Activated T-helper 1 cell treated with Interleukin-2 at 50 U/mL for 16 hours (primary cell): ENCODE data around the gene BAK1.
A peak's percentile ranks its signal among the peaks of the same experiment; 100 is the strongest.
"Not testable (repeated sequence)": the region's sequence is repeated elsewhere in the genome, so short reads cannot be mapped to it uniquely, and the experiment has no call there.

Experiments
- DNase-seq: peaks from one replicate; pipeline ENCODE4 v3.0.0-alpha.2; 2020; ENCODE audit warnings: low read depth

The BAK1 gene

DNA sequence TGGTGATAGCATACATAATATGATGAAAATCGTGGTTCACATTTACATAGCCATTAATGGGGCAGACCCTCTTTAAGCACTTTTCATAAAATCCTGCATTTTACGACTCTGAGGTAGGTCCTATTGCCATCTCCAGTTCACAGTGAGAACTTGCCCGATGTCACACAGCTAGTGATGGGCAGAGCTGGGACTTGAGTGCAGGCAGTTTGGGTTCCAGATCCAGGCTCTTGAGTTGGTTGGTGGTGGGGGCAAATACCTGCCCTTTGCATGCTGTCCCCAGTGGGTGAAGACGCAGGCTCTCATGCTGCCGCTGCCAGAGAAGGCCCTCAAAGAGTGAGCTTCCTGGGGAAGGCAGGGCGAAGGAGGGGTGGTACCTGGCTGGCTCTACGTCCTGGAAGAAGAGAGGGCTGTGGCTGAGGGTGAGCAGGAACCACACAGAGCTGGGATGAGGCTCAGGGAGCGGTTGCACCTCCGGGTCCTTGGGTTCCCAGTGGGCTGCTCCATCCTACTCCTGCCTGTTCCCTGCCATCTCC is 6.1 kb upstream of the BAK1 start:
- DNase-seq = no peak

DNA sequence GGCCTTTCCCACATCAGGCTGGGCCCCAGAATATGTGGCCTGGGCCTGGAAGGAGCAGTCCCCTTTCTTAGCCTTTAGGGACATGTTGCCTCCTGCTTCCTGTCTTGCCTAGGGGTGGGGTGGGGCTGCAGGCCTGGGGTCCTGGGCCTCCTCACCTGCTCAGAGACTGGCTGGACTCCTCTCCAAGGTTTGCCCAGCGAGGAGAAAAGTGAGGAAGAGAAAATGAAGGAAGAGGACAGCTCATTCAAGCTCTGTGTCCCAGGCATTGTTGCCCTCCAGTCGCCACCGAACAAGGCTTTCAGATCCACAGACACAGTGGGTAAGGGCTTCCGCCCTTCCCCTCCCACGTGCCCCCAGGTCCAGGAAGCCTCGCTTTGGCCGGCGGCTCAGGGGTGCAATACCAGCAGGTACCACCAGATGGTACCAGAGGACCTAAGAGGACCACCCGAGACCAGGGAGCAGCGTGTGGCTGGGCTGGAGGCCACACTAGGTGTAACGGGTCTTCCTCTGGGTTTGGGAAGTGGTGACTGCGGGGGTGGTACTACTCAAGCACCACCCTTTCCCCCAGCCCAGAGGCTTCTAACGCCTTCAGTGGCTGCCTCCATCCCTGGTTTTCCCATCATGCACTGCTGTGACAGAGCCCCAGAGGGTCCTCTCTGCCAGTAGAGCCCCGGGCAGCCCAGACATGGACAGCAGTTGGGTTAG is 5.5 kb upstream of the BAK1 start:
- peak; percentile 78 for DNase-seq

DNA sequence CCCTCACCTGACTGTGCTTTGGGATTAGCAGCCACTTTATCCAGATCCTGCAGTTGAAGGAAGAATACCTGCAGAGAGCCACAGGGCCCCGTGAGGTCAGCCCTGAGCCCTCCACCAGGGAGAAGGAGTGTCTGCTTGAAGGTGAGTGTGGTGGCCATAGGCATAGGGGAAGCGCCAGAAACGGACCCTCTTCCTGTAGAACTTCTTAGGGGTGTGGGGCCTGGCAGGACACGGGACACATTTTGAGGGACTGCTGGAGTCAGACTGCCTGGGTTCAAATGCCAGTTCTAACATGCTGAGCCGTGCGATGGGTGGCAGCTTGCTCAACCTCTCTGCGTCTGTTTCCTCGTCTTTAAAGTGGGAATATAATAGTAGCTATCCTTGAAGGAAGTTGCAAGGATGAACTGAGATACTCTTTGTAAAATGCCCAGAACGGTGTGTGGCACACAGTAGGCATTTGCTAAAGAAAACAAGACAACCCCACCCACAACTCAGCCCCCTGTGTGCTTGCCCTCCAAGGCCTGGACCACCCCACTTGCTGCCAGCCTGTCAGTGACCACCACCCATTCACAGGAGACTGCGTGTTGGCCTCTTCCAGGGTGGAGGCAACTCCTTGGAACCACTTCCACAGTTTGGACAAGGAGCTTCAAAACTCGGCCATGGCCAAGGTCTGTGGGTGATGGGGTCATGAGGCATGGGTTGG is 4.8 kb upstream of the BAK1 start:
- no peak for DNase-seq

DNA sequence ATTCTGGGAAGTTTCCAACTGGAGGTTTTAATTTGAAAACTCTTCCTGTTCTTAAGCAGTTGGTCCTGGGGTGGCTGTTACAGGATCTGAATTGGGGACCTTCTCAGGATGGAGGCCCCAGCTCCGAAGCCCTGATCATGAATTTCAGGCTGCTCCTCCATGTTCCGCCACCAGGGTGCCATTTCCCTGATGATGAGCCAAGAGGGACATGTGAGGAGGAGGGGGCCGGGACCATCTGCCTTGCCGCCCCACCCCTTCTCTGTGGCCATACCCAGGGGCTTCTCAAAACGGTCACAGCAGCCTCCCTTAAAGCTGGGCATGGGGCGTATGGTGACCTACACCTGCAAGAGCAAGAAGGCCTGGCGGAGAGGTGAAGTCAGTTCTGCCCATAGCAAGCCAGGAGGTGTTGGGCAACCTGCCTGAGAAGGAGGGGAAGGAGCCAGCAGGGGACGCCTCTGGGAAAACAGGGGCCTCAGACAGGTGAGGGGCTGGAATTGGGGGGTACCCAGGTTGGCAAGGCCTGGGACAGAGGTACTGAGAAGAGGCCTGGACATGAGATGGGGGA is 3.6 kb upstream of the BAK1 start:
- DNase-seq = no peak

DNA sequence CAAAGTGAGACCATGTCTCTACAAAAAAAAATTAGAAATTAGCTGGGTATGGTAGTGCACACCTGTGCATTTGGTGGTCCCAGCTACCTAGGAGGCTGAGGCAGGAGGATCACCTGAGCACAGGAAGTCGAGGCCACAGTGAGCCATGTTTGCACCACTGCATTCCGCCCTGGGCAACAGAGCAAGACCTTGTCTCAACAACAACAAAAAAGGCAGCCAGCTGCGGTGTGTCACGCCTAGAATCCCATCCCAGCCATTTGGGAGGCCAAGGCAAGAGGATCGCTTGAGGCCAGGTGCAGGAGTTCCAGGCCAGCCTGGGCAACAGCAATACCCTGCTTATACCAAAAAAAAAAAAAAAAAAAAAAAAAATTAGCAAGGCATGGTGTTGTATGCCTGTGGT is 1.1 kb upstream of the BAK1 start:
- no peak for DNase-seq

DNA sequence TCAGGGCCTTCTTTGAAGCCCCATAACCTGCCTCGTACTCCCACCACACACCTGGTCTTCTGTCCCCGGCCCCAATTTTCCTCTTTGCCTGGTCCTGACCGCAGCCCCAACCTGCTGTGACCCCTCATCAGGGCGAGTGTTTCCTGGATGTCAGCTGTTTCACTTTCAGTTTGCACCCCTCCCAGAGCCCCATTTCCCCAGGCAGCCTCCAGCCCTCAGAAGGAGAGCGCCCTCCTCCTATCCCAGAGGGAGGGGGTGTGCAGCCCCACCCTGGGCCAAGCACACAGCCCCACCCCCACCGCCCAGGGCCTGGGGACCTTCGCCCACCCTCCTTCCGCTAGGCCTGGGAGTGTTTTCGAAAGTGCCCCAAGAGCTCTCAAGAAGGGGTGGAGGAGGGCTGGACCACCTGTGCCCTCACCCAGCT is 1.5 kb downstream of the BAK1 start:
- peak; percentile 33 for DNase-seq

DNA sequence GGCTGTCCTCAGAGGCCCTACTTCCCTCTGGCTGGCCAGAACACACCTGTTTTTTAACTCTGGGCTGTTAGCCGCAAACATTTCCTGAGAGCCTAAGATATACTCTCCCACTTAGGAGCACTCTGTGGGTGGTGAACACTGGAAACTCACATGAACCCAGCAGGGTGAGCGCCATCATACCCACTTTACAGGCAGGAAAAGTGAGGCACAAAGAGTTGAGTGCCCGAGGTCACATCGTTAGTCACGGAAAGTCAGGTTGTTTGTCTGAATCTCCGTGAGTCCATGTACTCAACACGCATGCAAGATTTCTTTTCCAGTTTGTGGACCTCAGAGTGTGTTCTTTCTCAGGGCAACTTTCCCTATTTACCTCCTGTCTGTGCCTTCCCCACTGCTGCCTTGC is 1.9 kb downstream of the BAK1 start:
- DNase-seq = no peak

DNA sequence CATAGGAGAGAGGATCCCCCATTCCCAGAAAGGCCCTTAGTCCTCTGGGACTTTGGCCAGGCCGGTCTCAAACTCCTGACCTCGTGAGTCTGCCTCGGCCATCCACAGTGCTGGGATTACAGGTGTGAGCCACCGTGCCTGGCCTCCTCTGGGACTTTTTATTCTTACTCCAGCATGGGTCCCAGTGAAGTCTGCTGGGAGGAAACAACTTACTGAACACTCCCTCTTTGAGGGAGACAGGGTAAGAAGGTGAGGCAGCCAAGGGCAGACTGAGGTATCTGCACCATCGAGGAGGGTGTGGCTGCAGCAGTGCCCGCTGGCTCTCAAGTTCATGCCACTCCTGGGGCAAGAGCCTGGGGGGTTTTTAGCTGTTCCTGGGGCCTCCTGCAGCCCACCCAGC is 2.4 kb downstream of the BAK1 start:
- no peak for DNase-seq

DNA sequence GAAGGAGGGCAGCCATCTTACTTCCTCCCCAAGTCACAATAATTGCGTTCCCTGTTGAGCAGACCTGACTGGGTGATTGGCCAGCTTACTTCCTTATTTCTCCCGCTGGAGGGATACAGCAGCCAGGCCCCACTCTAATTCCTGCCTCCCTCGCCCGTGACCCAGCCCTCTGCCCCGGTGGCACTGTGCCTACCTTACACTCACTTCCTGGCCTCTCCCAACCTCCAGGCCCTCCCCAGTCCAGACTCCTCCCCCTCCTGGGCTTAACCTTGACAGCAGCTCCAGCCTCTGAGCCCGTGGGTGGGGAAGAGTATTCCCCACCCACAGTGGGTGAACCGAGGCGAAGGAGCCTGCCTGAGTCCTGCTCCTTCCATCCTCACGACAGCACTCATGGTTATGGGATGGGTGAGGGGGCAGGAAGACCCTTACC is 3.0 kb downstream of the BAK1 start:
- no peak for DNase-seq

DNA sequence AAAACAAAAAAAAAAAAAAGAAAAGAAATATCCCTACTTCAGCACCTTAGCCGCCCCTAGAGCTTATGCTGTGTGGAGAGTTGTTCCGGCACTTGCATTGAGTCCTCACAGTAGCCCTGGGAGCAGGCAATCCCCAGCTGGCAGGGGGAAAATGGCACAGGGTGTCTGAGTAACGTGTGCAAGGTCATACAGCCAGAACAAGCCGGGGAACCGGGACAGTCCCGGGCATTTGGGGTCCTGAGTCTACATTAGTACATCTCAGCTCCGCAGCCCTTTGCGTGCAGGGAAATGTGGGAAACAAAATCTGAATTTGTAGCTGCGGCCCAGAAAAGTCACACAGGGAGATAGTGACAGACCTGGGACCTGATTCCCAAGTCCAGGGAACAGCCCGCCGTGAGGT is 3.4 kb downstream of the BAK1 start:
- DNase-seq = no peak

DNA sequence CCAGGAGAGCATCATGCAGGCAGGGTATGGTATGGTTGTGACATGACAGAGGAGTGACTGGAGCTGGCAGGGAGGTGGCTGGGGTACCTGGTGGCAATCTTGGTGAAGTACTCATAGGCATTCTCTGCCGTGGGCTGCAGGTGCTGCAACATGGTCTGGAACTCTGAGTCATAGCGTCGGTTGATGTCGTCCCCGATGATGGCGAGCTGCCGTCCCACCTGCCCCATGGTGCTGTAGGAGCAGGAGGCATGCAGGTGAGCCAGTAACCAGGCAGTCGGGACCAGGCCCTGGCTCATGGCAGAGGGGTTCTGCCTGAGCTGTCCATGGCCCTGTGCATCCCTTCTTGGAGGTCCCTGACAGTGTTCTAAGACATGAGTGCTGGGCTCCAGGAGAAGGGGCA is 4.9 kb downstream of the BAK1 start:
- DNase-seq = no peak

DNA sequence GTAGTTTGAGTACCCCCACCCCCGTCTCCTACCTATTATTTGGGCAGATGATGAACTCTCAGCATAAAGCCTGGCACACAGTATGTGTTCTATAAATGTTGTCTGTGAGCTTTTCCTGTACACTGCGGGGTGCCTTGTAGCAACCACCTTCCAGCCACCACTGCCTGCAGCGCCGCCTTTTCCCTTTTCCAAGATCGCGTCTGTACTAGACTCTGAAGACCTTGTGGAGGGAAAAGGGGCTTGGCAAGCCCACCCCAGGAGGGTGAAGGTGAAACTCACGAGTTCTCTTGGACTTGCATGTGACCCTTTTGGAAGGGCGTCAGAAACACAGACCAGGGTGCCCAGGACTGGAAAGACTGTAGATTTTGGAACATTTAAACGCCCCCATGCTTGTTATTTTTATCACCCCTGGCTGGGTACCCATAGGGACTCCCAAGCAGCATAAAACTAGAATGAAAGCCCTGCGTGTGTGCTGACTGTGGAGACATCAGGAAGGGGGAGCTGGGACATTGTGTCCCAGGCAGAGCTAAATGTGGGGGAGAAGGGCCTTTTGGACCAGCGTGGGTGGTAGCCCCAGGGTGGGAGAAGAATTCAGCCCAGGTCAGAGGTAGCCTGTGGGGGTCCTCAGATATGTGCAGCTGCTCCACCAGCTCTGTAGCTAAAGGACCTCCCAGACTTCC is 8.3 kb downstream of the BAK1 start:
- no peak for DNase-seq

DNA sequence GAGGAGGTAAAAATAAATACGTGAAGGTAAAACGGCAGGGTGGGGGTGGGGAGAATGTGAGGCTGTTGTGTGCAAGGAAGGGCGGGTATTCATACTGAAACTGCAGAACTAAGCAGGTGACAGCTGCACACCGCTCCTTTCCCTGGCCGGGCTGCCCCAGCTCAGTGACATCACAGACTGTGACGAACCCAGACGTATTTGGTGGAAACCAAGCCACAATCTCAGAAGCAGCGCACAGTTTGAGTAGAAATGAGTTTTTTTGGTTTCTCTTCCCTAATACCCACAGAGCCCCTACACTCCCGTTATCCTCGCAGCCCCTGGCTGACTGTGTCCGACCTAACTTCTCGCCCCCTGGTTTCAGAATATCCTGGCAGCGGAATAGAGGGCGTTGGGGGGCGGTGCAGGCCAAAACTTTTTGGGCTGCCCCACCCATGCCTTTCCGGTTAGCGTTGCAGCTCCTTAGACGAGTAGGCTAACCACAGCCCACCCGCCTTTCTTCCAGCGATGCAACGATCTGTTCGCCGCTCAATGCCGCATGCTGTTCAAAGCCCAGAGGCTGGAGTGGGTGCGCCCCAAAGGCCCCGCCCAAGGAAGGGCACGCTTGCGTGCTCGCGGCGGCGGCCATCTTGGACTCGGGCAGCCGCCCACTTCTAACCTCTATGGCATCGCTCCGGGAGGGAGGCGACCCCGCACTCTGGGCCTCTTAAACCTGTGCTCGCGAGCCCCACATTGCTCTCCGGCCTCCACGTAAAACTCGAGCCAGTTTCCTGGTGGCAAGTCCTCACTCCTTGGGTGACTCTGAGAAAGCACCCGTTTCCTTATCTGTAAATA is 9.1 kb downstream of the BAK1 start:
- DNase-seq = peak; percentile 83

DNA sequence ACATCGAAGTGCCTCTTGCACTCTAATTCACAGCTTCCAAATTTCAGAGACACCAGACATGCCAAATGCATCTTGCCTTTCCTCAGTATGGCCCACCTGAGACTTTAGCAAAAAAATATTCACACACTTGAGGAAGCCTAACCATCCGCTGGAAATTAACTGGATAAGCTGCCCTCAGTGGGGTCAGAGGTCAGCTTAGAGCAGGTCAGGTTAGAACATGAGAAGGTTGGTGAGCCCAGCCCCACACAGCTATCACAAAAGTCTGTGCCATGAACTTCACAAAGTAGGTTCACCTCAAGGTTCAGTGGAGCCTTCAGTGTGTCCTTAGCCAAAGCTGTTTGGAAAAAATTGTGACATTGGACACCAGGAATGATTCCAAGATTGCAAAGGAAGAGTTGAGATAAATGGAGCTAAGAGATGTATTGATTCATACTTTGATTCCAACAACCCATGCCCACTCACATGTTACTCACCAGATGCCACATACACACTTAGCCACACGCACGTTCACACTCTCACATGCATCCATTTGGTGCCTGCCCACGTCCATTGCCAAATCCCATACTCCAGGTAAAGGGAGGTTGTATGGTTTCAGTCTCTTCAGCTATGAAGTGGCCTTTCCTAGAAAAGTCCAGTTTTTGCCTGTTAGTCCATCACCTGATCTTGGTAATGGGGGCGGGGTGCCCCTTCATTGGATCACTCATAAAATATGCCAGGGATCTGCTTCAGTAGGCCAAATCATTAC is 11.1 kb downstream of the BAK1 start:
- no peak for DNase-seq

DNA sequence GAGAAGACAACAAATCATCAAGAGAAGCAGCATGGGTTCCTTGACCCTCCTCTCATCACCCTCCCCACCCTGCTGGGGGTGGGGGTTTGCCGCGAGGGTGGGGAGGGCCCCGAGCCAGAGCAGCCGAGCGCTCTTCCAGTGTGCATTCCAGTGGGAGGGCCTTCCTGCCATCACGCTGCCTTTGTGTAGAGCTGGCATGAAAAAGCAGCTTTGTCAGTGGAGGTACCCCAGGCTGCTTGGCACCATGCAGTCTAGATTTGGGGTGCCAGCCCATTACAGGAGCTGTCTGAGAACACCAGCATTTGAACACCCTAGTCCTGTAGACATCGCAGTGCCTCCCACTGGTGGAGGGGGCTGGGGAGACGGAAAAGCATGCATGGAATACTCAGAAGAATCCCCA is 12.2 kb downstream of the BAK1 start:
- no peak for DNase-seq

DNA sequence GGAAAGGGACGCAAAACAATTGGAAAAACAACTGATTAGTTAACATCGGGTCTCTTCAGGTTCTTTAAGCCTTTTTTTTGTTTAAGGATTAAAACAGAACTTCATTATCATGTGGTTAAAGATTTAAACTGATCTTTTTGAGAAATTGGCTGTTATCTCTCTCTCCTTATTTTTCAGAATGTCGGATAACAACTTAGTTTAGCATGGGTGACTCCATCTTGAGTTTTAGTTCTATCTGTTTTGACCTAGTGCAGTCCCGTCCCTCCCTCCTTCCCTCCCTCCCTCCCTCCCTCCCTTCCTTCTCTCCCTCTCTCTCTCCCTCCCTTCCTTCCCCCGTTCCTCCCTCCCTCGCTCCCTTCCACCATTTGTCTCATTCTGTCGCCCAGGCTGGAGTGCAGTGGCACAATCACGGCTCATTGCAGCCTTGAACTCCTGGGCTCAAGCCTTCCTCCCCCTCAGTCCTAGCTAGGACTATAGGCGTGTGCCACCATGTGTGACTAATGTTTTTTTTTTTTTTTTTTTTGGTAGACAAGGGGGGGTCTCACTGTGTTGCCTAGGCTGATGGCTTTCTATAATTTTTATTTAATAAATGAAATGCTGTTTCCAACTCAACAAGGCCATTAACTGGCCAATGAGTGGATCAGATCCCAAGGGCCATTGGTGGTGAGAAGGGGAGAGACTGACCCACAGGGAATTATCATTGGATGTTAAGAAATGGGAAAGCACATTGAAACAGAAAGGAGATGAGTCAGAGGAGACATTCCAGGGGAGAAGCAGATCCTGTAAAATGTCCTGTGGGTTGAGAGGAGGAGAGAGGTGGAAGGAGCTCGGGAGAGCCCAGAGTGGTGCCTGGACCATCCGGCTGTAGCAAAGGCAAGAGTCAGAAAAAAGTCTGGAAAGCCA is 13.6 kb downstream of the BAK1 start:
- no peak for DNase-seq

DNA sequence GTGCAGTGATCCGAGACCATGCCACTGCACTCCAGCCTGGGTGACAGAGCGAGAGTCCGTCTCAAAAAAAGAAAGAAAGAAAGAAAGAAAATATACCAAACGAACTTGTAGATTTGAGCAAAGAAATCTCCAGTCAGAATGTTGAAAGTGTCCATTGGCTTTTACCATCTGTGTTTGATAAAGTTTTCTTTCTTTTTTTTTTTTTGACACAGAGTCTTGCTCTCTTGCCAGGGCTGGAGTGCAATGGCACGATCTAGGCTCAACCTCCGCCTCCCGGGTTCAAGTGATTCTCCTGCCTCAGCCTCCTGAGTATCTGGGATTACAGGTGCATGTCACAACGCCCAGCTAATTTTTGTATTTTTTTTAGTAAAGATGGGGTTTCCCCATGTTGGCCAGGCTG is 21.3 kb downstream of the BAK1 start:
- no peak for DNase-seq

DNA sequence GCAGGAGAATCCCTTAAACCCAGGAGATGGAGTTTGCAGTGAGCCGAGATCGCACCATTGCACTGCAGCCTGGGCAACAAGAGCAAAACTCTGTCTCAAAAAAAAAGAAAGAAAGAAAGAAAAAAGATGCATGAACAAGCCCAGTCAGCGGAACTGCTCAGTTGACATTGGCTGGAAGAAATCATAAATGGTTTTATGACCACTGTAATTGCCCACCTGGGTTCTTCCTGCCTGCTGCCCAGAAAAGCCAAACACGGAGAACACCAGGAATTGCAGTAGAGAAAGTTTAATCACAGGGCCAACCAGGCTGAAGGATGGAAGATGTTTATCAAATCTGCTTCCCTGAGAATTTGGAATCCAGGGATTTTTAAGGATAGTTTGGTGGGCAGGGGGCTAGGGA is 22.7 kb downstream of the BAK1 start:
- no peak for DNase-seq

DNA sequence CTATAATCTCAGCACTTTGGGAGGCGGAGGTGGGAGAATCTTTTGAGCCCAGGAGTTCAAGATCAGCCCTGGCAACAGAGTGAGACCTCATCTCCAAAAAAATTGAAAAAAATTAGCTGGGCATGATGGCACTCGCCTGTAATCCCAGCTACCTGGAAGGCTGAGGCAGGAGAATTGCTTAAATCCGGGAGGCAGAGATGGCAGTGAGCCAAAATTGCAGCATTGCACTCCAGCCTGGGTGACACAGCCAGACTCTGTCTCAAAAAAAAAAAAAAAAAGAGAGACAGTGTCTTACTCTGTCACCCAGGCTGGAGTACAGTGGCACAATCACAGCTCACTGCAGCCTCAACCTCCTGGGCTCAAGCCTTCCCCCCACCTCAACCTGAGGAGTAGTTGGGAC is 27.2 kb downstream of the BAK1 start:
- DNase-seq = not testable (repeated sequence)

DNA sequence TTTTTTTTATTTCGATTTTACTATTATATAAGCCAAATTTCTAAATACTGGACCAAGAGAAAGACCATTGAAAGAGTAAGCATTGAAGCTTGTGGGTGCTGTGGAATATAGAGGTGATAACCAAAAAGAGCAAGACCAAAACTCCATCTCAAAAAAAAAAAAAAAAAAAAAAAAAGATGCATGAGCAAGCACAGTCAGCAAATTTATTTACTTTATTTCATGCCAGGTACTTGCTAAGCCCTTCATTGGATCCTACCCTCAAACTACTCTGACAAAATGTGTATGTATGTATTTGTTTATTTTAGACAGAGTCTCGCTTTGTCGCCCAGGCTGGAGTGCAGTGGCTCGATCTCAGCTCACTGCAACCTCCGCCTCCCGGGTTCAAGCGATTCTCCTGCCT is 27.8 kb downstream of the BAK1 start:
- no peak for DNase-seq
